Ascending aorta (tissue), 2 donors: Measurements from ENCODE around the gene MYO3B. TPM values are rescaled to one million over a fixed set of nuclear protein-coding genes. Genes with fewer than 3 reads are reported as not detected.

Experiments used
- DNase-seq, 2 donors: peaks; one replicate each; pipeline ENCODE4 v3.0.0-alpha.2; 2019; ENCODE audit warnings: low spot score in 2 of 2
- H3K27ac ChIP-seq, 2 donors: fragments of 200-600 bp; sonication (generic); one replicate each; pipeline ENCODE4 v1.5.1; 2016 to 2017; ENCODE audit warnings: mild to moderate bottlenecking in 1 of 2
- H3K27me3 ChIP-seq: fragments of 200-600 bp; sonication (generic); one replicate; pipeline ENCODE4 v1.5.1; 2017
- H3K36me3 ChIP-seq, 2 donors: fragments of 200-600 bp; sonication (generic); one replicate each; pipeline ENCODE4 v1.5.1; 2016
- H3K4me1 ChIP-seq, 2 donors: fragments of 200-600 bp; sonication (generic); one replicate each; pipeline ENCODE4 v1.5.1; 2016 to 2017; ENCODE audit warnings: mild to moderate bottlenecking in 1 of 2
- H3K4me3 ChIP-seq, 2 donors: fragments of 200-600 bp; sonication (generic); one replicate each; pipeline ENCODE4 v1.5.1; 2016 to 2017; ENCODE audit warnings: mild to moderate bottlenecking in 1 of 2
- H3K9me3 ChIP-seq, 2 donors: fragments of 200-600 bp; sonication (generic); one replicate each; pipeline ENCODE4 v1.5.1; 2016
- intact Hi-C: fragments of 100-400 bp; cut with DNase I; formaldehyde crosslinking; loops from one replicate; pipeline ENCODE4 v1.15.1; 2023
- total RNA-seq: library from RNA; depleted of rRNA; stranded (reverse); fragments of >200 nt; gene quantifications from one replicate; pipeline ENCODE4 v1.1.0, GENCODE V29; 2016
- TF ChIP-seq, protein P1 (sequence below), 3 experiments: fragments of 200-600 bp in 2 of 3; fragments of 450-650 bp in 1 of 3; sonication (generic) in 2 of 3; IDR thresholded peaks; one replicate each; pipeline ENCODE4 v1.5.1; 2016 to 2019; ENCODE audit warnings: antibody characterized with exemption in 3 of 3, mild to moderate bottlenecking in 1 of 3, moderate library complexity in 1 of 3

Gene MYO3B
- total RNA-seq, 1 donor from 2014 or later, result not detected

- Histone ChIP-seq H3K36me3 (no peaks in the 10 kb centered on the region), H3K27me3 (no peaks in the 10 kb centered on the region), H3K9me3 (no peaks in the 10 kb centered on the region), H3K27ac (no peak overlapping the region), H3K4me3 (no peak overlapping the region), H3K4me1 (no peaks in the 10 kb centered on the region)
- no peak for DNase-seq
- TF ChIP-seq, protein P1, sequence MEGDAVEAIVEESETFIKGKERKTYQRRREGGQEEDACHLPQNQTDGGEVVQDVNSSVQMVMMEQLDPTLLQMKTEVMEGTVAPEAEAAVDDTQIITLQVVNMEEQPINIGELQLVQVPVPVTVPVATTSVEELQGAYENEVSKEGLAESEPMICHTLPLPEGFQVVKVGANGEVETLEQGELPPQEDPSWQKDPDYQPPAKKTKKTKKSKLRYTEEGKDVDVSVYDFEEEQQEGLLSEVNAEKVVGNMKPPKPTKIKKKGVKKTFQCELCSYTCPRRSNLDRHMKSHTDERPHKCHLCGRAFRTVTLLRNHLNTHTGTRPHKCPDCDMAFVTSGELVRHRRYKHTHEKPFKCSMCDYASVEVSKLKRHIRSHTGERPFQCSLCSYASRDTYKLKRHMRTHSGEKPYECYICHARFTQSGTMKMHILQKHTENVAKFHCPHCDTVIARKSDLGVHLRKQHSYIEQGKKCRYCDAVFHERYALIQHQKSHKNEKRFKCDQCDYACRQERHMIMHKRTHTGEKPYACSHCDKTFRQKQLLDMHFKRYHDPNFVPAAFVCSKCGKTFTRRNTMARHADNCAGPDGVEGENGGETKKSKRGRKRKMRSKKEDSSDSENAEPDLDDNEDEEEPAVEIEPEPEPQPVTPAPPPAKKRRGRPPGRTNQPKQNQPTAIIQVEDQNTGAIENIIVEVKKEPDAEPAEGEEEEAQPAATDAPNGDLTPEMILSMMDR (IDR thresholded peaks at IDR 0.05), result no peak
- intact Hi-C loops, result no loop called here
Measured at GRCh38 chr2:170701011-170701410, 523.1 kb downstream of the MYO3B start.

- Histone ChIP-seq H3K27ac (no peak overlapping the region), H3K36me3 (no peaks in the 10 kb centered on the region), H3K4me1 (no peaks in the 10 kb centered on the region), H3K4me3 (no peak overlapping the region), H3K9me3 (no peaks in the 10 kb centered on the region), H3K27me3 (no peaks in the 10 kb centered on the region)
- TF ChIP-seq, protein P1 (IDR thresholded peaks at IDR 0.05), result no peak
- intact Hi-C loops, result no loop called here
- no peak for DNase-seq
Measured at GRCh38 chr2:170703776-170704476, 526.0 kb downstream of the MYO3B start.
